WTC11 (cell line): ENCODE measurements around the gene RFC5. TPM values are rescaled to one million over a fixed set of nuclear protein-coding genes. Genes with fewer than 3 reads are reported as not detected.

Experiments used
- ATAC-seq: fragments of 200-7000 bp; cut with Tn5 transposase; 2 replicates; pipeline ENCODE4 v1.10.0; 2021; ENCODE audit warnings: mild to moderate bottlenecking, moderate library complexity
- CTCF ChIA-PET: fragments of 300-600 bp; sonication (Branson Sonifier 250); formaldehyde crosslinking; loops from one replicate; lab custom pipeline; 2021; ENCODE audit warnings: antibody characterized with exemption; lab: Charles Lee
- POLR2A ChIA-PET: fragments of 350-600 bp; sonication (Branson Sonifier 250); formaldehyde crosslinking; loops from one replicate; lab custom pipeline; 2021; ENCODE audit warnings: antibody characterized with exemption; lab: Charles Lee
- DNase-seq: peaks from one replicate; pipeline ENCODE4 v3.0.0; 2021; ENCODE audit warnings: low spot score
- H3K27ac Mint-ChIP-seq: 2 replicates; pipeline ENCODE4 v1.8.0; 2021; ENCODE audit warnings: mixed read lengths
- H3K27me3 Mint-ChIP-seq: 2 replicates; pipeline ENCODE4 v1.8.0; 2021; ENCODE audit warnings: low read depth, mild to moderate bottlenecking, moderate library complexity, mixed read lengths
- H3K36me3 Mint-ChIP-seq: 2 replicates; pipeline ENCODE4 v1.8.0; 2021; ENCODE audit warnings: mixed read lengths
- H3K4me1 Mint-ChIP-seq: 2 replicates; pipeline ENCODE4 v1.8.0; 2022; ENCODE audit warnings: mixed read lengths
- H3K4me3 Mint-ChIP-seq: 2 replicates; pipeline ENCODE4 v1.8.0; 2021; ENCODE audit warnings: mild to moderate bottlenecking, moderate library complexity, mixed read lengths
- H3K9me3 Mint-ChIP-seq: 2 replicates; pipeline ENCODE4 v1.8.0; 2021; ENCODE audit warnings: mixed read lengths
- CREB1 ChIP-seq: sonication (generic); formaldehyde crosslinking; IDR thresholded peaks from 2 replicates; pipeline ENCODE4 v1.8.0; 2023; ENCODE audit warnings: mild to moderate bottlenecking, missing genetic modification reagents
- EMX1 ChIP-seq: fragments of 250-450 bp; sonication (Bioruptor Pico); IDR thresholded peaks from 2 replicates; pipeline ENCODE4 v1.8.0; 2021; ENCODE audit warnings: mild to moderate bottlenecking
- ETV6 ChIP-seq: sonication (generic); formaldehyde crosslinking; IDR thresholded peaks from 2 replicates; pipeline ENCODE4 v1.8.1; 2022; ENCODE audit warnings: mild to moderate bottlenecking, missing genetic modification reagents
- GRHL2 ChIP-seq: fragments of 250-450 bp; sonication (Bioruptor Pico); IDR thresholded peaks from 2 replicates; pipeline ENCODE4 v1.8.0; 2022; ENCODE audit warnings: mild to moderate bottlenecking, moderate library complexity; ENCODE audit not compliant: insufficient replicate concordance, severe bottlenecking
- HMGA2 ChIP-seq: fragments of 250-450 bp; sonication (Bioruptor Pico); IDR thresholded peaks from 2 replicates; pipeline ENCODE4 v1.4.0; 2021; ENCODE audit warnings: mild to moderate bottlenecking, moderate library complexity
- IRF2 ChIP-seq: sonication (generic); formaldehyde crosslinking; IDR thresholded peaks from 2 replicates; pipeline ENCODE4 v1.8.0; 2022; ENCODE audit warnings: low read depth, missing genetic modification reagents, borderline replicate concordance
- KAT7 ChIP-seq: sonication (generic); formaldehyde crosslinking; IDR thresholded peaks from 2 replicates; pipeline ENCODE4 v1.8.1; 2023; ENCODE audit warnings: missing genetic modification reagents, mild to moderate bottlenecking, borderline replicate concordance
- MAX ChIP-seq: sonication (generic); formaldehyde crosslinking; IDR thresholded peaks from 2 replicates; pipeline ENCODE4 v1.8.0; 2022; ENCODE audit warnings: mild to moderate bottlenecking, missing genetic modification reagents
- MYBL2 ChIP-seq: sonication (generic); formaldehyde crosslinking; IDR thresholded peaks from 2 replicates; pipeline ENCODE4 v1.8.1; 2023; ENCODE audit warnings: mild to moderate bottlenecking, moderate library complexity, missing genetic modification reagents
- NR3C1 ChIP-seq: sonication (generic); formaldehyde crosslinking; conservative IDR thresholded peaks from 2 replicates; pipeline ENCODE4 v1.8.1; 2023; ENCODE audit warnings: low read depth, mild to moderate bottlenecking, missing genetic modification reagents
- ZNF219 ChIP-seq: sonication (generic); formaldehyde crosslinking; IDR thresholded peaks from 2 replicates; pipeline ENCODE4 v1.8.0; 2023; ENCODE audit warnings: missing genetic modification reagents, mild to moderate bottlenecking, borderline replicate concordance
- ZNF232 ChIP-seq: sonication (generic); formaldehyde crosslinking; IDR thresholded peaks from 2 replicates; pipeline ENCODE4 v1.8.0; 2022; ENCODE audit warnings: mild to moderate bottlenecking, missing genetic modification reagents
- ZNF317 ChIP-seq: sonication (generic); formaldehyde crosslinking; IDR thresholded peaks from 2 replicates; pipeline ENCODE4 v1.8.1; 2023; ENCODE audit warnings: low read depth, mild to moderate bottlenecking, moderate library complexity, missing genetic modification reagents, borderline replicate concordance
- ZNF532 ChIP-seq: fragments of 250-450 bp; sonication (Bioruptor Pico); IDR thresholded peaks from 2 replicates; pipeline ENCODE4 v1.9.0; 2021; ENCODE audit warnings: mild to moderate bottlenecking, borderline replicate concordance
- total RNA-seq: library from RNA; stranded (reverse); gene quantifications from 3 replicates; pipeline ENCODE4 v1.2.3, GENCODE V29; 2021
- TF ChIP-seq, protein P1 (sequence below): sonication (generic); formaldehyde crosslinking; IDR thresholded peaks from 2 replicates; pipeline ENCODE4 v1.8.1; 2023; ENCODE audit warnings: mild to moderate bottlenecking, missing genetic modification reagents, moderate library complexity
- TF ChIP-seq, protein P2 (sequence below): sonication (generic); formaldehyde crosslinking; IDR thresholded peaks from 2 replicates; pipeline ENCODE4 v1.8.0; 2023; ENCODE audit warnings: mild to moderate bottlenecking, missing genetic modification reagents
- TF ChIP-seq, protein P3 (sequence below): sonication (generic); formaldehyde crosslinking; IDR thresholded peaks from 2 replicates; pipeline ENCODE4 v1.8.0; 2023; ENCODE audit warnings: missing genetic modification reagents

RFC5 gene
- total RNA-seq, 1 experiment from 2014 or later = 35.2 TPM

DNA sequence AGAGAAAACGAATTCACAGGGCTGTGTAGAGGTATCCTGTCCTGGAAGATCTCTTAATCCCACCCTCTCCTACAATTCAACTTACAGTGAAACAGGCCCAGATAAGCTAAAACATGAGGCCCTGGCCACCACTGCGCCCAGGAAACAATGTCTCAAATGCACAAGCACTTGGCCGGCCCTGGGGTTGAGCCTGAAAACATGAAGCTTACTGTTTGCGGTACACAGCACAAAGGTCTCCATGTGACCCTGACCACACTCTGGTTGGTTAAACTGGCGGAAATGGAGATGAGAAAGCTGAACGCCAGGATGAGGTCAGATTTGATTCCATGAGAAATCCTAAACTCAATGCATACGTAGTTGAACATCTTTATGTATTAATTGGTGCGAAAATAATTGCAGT is 28.1 kb downstream of the RFC5 start (continued):
- TF ChIP-seq, protein P1, sequence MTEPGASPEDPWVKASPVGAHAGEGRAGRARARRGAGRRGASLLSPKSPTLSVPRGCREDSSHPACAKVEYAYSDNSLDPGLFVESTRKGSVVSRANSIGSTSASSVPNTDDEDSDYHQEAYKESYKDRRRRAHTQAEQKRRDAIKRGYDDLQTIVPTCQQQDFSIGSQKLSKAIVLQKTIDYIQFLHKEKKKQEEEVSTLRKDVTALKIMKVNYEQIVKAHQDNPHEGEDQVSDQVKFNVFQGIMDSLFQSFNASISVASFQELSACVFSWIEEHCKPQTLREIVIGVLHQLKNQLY (CRISPR knock-in tag) = no peak
- no peak for TF ChIP-seq GRHL2 (CRISPR knock-in tag)
- TF ChIP-seq, protein P2, sequence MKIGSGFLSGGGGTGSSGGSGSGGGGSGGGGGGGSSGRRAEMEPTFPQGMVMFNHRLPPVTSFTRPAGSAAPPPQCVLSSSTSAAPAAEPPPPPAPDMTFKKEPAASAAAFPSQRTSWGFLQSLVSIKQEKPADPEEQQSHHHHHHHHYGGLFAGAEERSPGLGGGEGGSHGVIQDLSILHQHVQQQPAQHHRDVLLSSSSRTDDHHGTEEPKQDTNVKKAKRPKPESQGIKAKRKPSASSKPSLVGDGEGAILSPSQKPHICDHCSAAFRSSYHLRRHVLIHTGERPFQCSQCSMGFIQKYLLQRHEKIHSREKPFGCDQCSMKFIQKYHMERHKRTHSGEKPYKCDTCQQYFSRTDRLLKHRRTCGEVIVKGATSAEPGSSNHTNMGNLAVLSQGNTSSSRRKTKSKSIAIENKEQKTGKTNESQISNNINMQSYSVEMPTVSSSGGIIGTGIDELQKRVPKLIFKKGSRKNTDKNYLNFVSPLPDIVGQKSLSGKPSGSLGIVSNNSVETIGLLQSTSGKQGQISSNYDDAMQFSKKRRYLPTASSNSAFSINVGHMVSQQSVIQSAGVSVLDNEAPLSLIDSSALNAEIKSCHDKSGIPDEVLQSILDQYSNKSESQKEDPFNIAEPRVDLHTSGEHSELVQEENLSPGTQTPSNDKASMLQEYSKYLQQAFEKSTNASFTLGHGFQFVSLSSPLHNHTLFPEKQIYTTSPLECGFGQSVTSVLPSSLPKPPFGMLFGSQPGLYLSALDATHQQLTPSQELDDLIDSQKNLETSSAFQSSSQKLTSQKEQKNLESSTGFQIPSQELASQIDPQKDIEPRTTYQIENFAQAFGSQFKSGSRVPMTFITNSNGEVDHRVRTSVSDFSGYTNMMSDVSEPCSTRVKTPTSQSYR (CRISPR knock-in tag) = no peak
- TF ChIP-seq MYBL2 = no peak
- TF ChIP-seq EMX1 (CRISPR knock-in tag) = no peak

- TF ChIP-seq KAT7 (CRISPR knock-in tag) (no peak), HMGA2 (CRISPR knock-in tag) (no peak), ETV6 (CRISPR knock-in tag) (no peak), IRF2 (CRISPR knock-in tag) (no peak), MAX (no peak), ZNF232 (no peak), ZNF317 (no peak), ZNF532 (no peak), ZNF219 (CRISPR knock-in tag) (no peak), CREB1 (no peak), NR3C1 (CRISPR knock-in tag) (no peak)
- TF ChIP-seq, protein P3, sequence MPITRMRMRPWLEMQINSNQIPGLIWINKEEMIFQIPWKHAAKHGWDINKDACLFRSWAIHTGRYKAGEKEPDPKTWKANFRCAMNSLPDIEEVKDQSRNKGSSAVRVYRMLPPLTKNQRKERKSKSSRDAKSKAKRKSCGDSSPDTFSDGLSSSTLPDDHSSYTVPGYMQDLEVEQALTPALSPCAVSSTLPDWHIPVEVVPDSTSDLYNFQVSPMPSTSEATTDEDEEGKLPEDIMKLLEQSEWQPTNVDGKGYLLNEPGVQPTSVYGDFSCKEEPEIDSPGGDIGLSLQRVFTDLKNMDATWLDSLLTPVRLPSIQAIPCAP (CRISPR knock-in tag) = no peak
- TF ChIP-seq, all 79 proteins: peak for 0
- DNase-seq = no peak
- ChIA-PET POLR2A (no interaction called here), CTCF (interaction anchor here (0.6 kb wide), 1 partner anchor 154 kb away, joined by 3 read pairs; no protein-coding TSS in a partner anchor)
- Mint-ChIP-seq H3K27ac (no peak overlapping the region), H3K36me3 (peaks cover 70% of the 10 kb centered on the region), H3K4me3 (no peak overlapping the region), H3K27me3 (no peaks in the 10 kb centered on the region), H3K4me1 (no peaks in the 10 kb centered on the region), H3K9me3 (no peaks in the 10 kb centered on the region)
- ATAC-seq = no peak
These were observed 29.9 kb downstream of the RFC5 start for GRCh38 chr12:118046430-118046829.
